ENCODE data around the gene SLC16A12. TPM values are rescaled to one million over a fixed set of nuclear protein-coding genes. Genes with fewer than 3 reads are reported as not detected.

SLC16A12 gene
- total and polyA plus RNA-seq, 2 of the 13 experiments (the other 11 are each of a cell fraction or from before 2014, with no cell fraction given): 0.02 TPM; not detected in 1

DNA sequence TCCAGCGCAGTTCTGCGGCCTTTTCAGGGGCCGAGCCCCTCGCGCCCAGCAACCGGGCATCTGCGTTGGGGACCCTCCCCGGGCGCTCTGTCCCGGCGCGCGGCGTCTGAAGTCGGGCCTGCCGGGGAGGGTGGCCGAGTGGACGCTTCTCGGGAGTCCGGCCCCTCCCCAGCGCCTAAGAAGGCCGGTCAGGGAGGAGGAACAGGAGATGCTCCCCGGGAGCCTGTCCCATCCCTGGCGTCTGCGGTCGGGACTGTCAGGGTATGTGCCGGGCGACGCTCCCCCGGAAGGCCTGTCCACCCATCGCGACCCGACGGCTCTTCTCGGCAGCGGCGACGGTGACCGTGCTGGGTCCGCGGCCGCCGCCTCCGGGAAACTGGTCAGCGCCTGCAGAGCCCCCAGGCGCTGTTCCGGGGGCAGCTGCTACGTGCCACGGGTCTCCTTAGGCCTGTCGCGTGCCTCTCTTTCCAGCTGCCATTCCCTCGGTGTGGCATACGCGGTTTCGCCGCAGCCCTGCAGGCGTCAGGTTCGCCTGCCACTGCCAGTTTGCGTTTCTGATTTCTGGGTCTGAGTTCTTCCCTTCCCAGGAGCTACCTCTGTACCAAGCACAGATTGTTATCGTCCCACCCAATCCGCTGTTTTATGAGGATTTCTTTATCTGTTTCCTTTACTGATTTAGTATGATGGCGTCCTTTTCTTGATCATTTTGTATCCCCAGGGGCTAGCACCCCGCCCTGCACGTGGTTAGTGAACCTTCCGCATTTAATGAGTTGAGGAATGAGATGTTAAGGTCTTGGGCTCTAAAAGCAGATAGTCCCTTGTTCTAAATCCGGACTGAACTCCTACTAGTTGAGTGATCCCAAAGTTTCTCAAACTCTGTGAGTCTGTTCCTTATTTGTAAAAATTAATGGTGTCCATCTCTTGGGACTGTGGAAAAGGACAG is 120.2 kb downstream of the SLC16A12 start (continued):
- TF ChIP-seq, protein P1, sequence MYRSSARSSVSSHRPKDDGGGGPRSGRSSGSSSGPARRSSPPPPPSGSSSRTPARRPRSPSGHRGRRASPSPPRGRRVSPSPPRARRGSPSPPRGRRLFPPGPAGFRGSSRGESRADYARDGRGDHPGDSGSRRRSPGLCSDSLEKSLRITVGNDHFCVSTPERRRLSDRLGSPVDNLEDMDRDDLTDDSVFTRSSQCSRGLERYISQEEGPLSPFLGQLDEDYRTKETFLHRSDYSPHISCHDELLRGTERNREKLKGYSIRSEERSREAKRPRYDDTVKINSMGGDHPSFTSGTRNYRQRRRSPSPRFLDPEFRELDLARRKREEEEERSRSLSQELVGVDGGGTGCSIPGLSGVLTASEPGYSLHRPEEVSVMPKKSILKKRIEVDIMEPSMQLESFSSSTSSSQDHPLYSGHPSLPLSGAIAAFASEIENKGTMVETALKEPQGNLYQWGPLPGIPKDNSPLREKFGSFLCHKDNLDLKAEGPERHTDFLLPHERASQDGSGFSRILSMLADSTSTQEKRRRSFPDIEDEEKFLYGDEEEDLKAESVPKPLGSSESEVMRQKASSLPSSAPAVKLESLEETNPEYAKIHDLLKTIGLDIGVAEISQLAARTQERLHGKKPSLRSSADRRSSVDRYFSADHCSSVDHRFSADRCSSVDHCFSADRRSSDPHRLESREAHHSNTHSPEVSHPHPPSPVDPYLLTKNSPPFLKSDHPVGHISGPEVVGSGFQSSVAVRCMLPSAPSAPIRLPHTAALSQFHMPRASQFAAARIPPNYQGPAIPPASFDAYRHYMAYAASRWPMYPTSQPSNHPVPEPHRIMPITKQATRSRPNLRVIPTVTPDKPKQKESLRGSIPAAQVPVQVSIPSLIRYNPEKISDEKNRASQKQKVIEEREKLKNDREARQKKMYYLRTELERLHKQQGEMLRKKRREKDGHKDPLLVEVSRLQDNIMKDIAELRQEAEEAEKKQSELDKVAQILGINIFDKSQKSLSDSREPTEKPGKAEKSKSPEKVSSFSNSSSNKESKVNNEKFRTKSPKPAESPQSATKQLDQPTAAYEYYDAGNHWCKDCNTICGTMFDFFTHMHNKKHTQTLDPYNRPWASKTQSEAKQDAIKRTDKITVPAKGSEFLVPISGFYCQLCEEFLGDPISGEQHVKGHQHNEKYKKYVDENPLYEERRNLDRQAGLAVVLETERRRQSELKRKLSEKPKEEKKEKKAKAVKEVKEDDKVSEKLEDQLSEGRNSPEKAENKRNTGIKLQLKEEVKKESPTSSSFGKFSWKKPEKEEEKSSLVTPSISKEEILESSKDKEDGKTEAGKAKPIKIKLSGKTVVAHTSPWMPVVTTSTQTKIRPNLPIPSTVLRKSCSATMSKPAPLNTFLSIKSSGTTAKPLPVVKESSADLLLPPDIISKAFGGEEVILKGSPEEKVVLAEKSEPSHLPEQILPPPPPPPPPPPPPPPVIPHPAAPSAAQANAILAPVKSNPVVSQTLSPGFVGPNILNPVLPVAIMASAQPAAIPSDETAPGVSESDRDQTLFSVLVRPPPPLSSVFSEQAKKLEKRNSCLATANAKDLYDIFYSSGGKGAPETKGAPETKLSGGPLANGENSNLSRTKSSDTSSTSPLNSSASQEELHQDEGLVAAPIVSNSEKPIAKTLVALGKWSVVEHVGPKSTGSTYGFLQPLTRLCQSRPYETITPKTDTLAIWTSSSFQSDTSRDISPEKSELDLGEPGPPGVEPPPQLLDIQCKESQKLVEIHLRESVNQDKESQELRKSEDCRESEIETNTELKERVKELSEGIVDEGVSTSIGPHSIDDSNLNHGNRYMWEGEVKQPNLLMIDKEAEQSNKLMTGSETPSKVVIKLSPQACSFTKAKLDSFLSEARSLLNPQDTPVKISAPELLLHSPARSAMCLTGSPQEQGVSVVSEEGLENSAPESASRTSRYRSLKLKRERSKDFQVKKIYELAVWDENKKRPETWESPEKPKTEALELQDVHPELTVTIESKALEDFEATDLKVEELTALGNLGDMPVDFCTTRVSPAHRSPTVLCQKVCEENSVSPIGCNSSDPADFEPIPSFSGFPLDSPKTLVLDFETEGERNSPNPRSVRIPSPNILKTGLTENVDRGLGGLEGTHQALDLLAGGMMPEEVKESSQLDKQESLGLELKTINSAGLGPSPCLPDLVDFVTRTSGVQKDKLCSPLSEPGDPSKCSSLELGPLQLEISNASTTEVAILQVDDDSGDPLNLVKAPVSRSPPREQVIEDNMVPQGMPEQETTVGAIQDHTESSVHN (CRISPR knock-in tag; IDR thresholded peaks at IDR 0.05): no peak
- TF ChIP-seq, protein P2, sequence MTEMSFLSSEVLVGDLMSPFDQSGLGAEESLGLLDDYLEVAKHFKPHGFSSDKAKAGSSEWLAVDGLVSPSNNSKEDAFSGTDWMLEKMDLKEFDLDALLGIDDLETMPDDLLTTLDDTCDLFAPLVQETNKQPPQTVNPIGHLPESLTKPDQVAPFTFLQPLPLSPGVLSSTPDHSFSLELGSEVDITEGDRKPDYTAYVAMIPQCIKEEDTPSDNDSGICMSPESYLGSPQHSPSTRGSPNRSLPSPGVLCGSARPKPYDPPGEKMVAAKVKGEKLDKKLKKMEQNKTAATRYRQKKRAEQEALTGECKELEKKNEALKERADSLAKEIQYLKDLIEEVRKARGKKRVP (CRISPR knock-in tag; IDR thresholded peaks at IDR 0.05): no peak; a peak in 1 of 4 replicates
- TF ChIP-seq ZNF329 (CRISPR knock-in tag; IDR thresholded peaks at IDR 0.05; ENCODE audit: low read depth): no peak
- TF ChIP-seq ATAD3A (CRISPR knock-in tag; IDR thresholded peaks at IDR 0.05): no peak
- TF ChIP-seq AHR (CRISPR knock-in tag; IDR thresholded peaks at IDR 0.05): no peak
- TF ChIP-seq MTF2 (CRISPR knock-in tag; IDR thresholded peaks at IDR 0.05; ENCODE audit: borderline replicate concordance): peak; percentile 25; the same call in 1 of the 2 replicates
- no peak for TF ChIP-seq ZNF337 (CRISPR knock-in tag; IDR thresholded peaks at IDR 0.05; ENCODE audit: borderline replicate concordance, low read depth)
- no peak for TF ChIP-seq ZNF766 (CRISPR knock-in tag; IDR thresholded peaks at IDR 0.05; ENCODE audit: borderline replicate concordance)
- TF ChIP-seq, protein P3, sequence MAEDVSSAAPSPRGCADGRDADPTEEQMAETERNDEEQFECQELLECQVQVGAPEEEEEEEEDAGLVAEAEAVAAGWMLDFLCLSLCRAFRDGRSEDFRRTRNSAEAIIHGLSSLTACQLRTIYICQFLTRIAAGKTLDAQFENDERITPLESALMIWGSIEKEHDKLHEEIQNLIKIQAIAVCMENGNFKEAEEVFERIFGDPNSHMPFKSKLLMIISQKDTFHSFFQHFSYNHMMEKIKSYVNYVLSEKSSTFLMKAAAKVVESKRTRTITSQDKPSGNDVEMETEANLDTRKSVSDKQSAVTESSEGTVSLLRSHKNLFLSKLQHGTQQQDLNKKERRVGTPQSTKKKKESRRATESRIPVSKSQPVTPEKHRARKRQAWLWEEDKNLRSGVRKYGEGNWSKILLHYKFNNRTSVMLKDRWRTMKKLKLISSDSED (CRISPR knock-in tag; IDR thresholded peaks at IDR 0.05): no peak
- TF ChIP-seq KAT2B (IDR thresholded peaks at IDR 0.05; ENCODE audit: borderline replicate concordance, low read depth, low read length): no peak
- TF ChIP-seq RXRA (CRISPR knock-in tag; IDR thresholded peaks at IDR 0.05): peak; percentile 34; the same call in 1 of the 2 replicates
- TF ChIP-seq, protein P4, sequence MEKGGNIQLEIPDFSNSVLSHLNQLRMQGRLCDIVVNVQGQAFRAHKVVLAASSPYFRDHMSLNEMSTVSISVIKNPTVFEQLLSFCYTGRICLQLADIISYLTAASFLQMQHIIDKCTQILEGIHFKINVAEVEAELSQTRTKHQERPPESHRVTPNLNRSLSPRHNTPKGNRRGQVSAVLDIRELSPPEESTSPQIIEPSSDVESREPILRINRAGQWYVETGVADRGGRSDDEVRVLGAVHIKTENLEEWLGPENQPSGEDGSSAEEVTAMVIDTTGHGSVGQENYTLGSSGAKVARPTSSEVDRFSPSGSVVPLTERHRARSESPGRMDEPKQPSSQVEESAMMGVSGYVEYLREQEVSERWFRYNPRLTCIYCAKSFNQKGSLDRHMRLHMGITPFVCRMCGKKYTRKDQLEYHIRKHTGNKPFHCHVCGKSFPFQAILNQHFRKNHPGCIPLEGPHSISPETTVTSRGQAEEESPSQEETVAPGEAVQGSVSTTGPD (CRISPR knock-in tag; IDR thresholded peaks at IDR 0.05): no peak
- no peak for TF ChIP-seq ZKSCAN8 (CRISPR knock-in tag; IDR thresholded peaks at IDR 0.05; ENCODE audit: borderline replicate concordance)
- TF ChIP-seq CENPX (CRISPR knock-in tag; IDR thresholded peaks at IDR 0.05): no peak
- no peak for TF ChIP-seq ZNF382 (CRISPR knock-in tag; IDR thresholded peaks at IDR 0.05; ENCODE audit: borderline replicate concordance)
- no peak for TF ChIP-seq U2AF1 (optimal IDR thresholded peaks at IDR 0.05; ENCODE audit: low read depth, low read length)
